Ovary (tissue), 3 donors: ENCODE measurements around the gene AGAP6.
"Not testable (repeated sequence)": the region's sequence is repeated elsewhere in the genome, so short reads cannot be mapped to it uniquely, and the experiment has no call there.

Experiments used
- CTCF ChIP-seq, 3 donors: fragments of 450-650 bp in 2 of 3; fragments of 200-600 bp in 1 of 3; IDR thresholded peaks; one replicate each; pipeline versions ENCODE4 v1.5.1 to v1.8.0; 2016 to 2022; ENCODE audit warnings: antibody characterized with exemption in 3 of 3, mild to moderate bottlenecking in 1 of 3
- EP300 ChIP-seq: sonication (generic); formaldehyde crosslinking; IDR thresholded peaks from one replicate; pipeline ENCODE4 v1.6.1; 2017; ENCODE audit warnings: antibody characterized with exemption
- POLR2A ChIP-seq: fragments of 450-650 bp; IDR thresholded peaks from one replicate; pipeline ENCODE4 v1.6.1; 2017; ENCODE audit warnings: antibody characterized with exemption, mild to moderate bottlenecking, moderate library complexity
- donor health status: DM: no; HTN: no; CAD: no.

- TF ChIP-seq CTCF (IDR thresholded peaks at IDR 0.05); EP300; POLR2A: not testable (repeated sequence)
These were observed at the start of gene AGAP6 for GRCh38 chr10:49988376-49988775.
